HG03103 (cell line): Measurements from ENCODE around the gene SRL.
A peak's percentile ranks its signal among the peaks of the same experiment; 100 is the strongest.

Experiments used
- ATAC-seq: cut with Tn5 transposase; IDR thresholded peaks from one replicate; pipeline ENCODE4 v1.9.1; 2021; ENCODE audit warnings: low read depth; ENCODE audit not compliant: unreplicated experiment

Gene SRL

GRCh38 chr16:4241928-4242283 lies at the start of gene SRL:
Gene SRL, minus strand, starts transcription at chr16:4242080. Its CDS starts 13 bp downstream, at chr16:4242067.
- ATAC-seq, result no peak

- ATAC-seq, result no peak
These were observed 48.5 kb upstream of the SRL start for GRCh38 chr16:4290236-4290830.

GRCh38 chr16:4288148-4288921 lies 46.5 kb upstream of the SRL start:
- no peak for ATAC-seq

GRCh38 chr16:4285167-4285566 lies 43.3 kb upstream of the SRL start:
- ATAC-seq, result no peak

GRCh38 chr16:4283939-4284338 lies 42.1 kb upstream of the SRL start:
- no peak for ATAC-seq

- ATAC-seq, result no peak
These were observed 41.6 kb upstream of the SRL start for GRCh38 chr16:4283441-4283840.

GRCh38 chr16:4280625-4281024 lies 38.7 kb upstream of the SRL start:
- no peak for ATAC-seq

- ATAC-seq, result no peak
These were observed 36.2 kb upstream of the SRL start for GRCh38 chr16:4277987-4278513.

- ATAC-seq, result no peak
These were observed 34.0 kb upstream of the SRL start for GRCh38 chr16:4275861-4276260.

GRCh38 chr16:4273858-4274311 lies 32.0 kb upstream of the SRL start:
- ATAC-seq, result no peak

GRCh38 chr16:4272114-4272956 lies 30.5 kb upstream of the SRL start:
- no peak for ATAC-seq

DNA sequence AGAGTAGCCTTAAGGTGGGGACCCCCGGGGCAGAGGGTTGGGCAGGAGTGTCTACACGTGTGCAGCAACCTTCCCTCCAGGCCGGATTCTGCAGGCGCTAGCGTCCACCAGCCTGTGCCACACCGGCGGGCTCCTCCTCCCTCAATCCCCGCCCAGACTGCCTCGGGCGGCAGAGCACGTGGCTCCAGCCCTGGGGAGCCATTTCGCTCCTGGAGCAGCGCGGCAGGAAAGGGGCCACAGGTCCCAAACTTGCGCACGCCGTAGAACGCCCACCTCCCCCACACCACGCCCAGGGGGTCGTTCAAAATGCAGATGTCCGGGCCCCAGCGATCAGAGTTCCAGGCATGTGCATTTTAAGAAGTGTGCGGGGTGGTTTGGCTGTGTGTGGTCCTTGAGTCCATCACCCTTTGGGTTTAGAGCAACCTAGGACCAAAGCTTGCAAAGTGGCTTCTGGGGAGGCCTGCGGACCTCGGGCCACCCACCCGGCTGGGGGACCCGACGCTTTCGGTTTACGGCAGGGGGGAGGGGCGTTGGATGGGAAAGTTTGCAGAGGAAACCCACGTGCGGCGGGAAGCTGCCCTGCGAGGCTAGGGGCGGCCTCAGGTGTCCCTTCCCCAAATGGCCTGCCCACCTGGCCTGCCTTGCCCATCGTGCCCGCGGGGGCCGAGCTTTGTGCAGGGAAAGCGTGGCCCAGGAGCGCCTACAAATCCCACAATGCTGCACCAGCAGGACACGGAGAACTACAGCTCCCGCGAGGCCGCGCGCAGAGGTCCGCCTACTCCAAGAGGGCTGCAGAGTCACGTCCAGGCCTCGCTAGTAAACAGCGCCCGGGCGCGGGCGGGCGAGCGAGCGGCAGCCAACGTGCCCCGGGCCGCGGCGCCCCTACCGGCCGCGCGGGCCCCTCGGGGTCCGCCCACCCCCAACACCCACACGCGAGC lies 29.6 kb upstream of the SRL start:
- ATAC-seq, result peak; percentile 49

GRCh38 chr16:4270595-4270994 lies 28.7 kb upstream of the SRL start:
- no peak for ATAC-seq

DNA sequence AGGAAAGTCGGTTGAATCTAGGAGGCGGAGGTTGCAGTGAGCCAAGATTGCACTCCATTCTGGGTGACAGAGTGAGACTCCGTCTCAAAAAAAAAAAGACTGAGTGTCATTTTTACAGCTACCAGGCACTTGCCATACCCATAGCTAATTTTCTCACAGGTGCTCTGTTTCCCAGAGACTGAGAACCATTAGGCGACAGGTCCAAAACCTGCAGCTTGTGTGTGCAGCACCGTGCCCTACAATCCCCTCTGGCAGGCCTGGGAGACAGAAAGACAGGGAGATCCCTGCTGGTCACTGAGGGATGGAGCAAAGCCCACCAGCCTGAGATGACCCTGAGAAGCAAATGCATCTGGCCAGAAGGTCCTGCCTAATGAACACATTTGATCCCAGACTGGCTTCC lies 28.2 kb upstream of the SRL start:
- no peak for ATAC-seq

DNA sequence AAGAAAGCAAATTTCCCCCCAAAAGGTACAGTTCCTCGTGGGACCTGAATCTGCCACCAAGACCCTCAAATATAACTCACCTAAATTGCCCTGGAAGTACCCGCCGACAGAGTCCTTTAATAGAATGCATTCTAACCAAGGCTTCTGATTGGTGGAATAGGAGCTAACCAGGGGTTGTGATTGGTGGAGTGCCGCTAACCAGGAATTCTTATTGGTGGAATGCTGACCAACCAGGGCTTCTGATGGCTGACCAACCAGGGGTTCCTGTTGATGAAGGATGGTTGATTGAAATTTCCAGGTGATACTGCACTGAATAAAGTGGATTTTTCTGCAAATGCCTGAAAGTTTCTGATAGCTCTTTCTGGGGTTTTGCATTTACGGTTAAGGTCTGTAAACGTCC lies 24.5 kb upstream of the SRL start:
- no peak for ATAC-seq

DNA sequence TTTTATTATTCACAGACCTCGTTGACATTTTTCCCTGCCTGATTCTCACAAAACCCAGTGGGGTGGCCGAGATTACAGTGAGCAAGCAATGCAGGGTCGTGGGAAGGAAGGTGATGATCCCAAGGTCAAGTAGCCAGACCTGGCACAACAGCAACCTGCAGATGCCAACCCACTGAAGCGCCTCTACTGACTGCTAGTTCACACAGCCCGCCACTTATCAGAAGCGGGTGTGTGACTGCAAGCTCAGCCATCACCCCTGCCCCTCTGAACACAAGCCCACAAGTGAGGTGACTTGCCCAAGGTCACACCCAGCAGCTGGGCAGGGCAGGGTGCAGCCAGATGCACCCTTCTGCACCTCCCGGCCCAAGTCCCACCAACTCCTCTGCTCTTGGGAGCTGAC lies 23.8 kb upstream of the SRL start:
- ATAC-seq, result no peak

- no peak for ATAC-seq
These were observed 22.7 kb upstream of the SRL start for GRCh38 chr16:4264546-4264945.

GRCh38 chr16:4263504-4264436 lies 21.9 kb upstream of the SRL start:
- ATAC-seq, result no peak

DNA sequence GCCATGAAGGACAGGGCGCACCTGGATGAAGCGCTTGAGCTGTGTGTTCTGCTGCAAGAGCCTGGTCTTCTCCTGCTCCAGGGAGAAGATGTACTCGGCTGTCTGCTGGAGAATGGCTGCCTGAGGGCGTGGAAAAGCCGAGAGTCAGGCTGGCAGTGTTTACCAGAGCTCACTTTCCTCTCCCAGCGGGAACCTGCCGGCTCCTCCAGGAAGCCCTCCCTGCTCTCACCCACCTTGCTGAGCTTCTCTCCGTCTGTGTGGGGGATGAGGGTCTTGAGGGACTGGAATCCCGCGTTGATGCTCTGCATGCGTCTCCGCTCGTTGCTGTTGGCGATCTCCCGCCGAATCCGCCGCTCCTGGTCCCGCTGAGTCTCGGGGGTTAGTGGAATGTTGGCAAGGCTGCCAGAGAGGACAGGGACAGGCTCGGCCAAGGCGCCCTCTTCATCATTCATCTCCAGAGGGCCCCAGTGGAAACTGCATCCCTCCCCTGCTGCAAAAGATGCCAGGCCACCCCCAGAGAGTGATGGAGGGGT lies 20.5 kb upstream of the SRL start:
- ATAC-seq, result no peak
